ENCODE data around the gene BPI.

GRCh38 chr20:38267901-38268514 is 35.9 kb upstream of the BPI start:
- TF ChIP-seq, protein P1, sequence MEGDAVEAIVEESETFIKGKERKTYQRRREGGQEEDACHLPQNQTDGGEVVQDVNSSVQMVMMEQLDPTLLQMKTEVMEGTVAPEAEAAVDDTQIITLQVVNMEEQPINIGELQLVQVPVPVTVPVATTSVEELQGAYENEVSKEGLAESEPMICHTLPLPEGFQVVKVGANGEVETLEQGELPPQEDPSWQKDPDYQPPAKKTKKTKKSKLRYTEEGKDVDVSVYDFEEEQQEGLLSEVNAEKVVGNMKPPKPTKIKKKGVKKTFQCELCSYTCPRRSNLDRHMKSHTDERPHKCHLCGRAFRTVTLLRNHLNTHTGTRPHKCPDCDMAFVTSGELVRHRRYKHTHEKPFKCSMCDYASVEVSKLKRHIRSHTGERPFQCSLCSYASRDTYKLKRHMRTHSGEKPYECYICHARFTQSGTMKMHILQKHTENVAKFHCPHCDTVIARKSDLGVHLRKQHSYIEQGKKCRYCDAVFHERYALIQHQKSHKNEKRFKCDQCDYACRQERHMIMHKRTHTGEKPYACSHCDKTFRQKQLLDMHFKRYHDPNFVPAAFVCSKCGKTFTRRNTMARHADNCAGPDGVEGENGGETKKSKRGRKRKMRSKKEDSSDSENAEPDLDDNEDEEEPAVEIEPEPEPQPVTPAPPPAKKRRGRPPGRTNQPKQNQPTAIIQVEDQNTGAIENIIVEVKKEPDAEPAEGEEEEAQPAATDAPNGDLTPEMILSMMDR (IDR thresholded peaks at IDR 0.05; ENCODE audit: low read depth, low read length), result no peak
- TF ChIP-seq MYC (IDR thresholded peaks at IDR 0.05; ENCODE audit: low read depth, low read length) (no peak), POLR2A (IDR thresholded peaks at IDR 0.05; ENCODE audit: extremely low read depth, insufficient read length) (no peak), MAX (IDR thresholded peaks at IDR 0.05; ENCODE audit: low read depth, low read length) (no peak)
